Body of pancreas (tissue), 4 donors: ENCODE results near the gene IBTK.

Source experiments
- POLR2A ChIP-seq, 3 donors: fragments of 450-650 bp; IDR thresholded peaks; one replicate each; pipeline ENCODE4 v1.6.1; 2016; ENCODE audit warnings: antibody characterized with exemption in 3 of 3, mild to moderate bottlenecking in 2 of 3
- TF ChIP-seq, protein P1 (sequence below), 7 experiments: fragments of 450-650 bp in 4 of 7; fragments of 200-600 bp in 3 of 7; sonication (generic) in 3 of 7; IDR thresholded peaks; one replicate each; pipeline ENCODE4 v1.5.1; 2016 to 2019; ENCODE audit warnings: antibody characterized with exemption in 7 of 7

DNA sequence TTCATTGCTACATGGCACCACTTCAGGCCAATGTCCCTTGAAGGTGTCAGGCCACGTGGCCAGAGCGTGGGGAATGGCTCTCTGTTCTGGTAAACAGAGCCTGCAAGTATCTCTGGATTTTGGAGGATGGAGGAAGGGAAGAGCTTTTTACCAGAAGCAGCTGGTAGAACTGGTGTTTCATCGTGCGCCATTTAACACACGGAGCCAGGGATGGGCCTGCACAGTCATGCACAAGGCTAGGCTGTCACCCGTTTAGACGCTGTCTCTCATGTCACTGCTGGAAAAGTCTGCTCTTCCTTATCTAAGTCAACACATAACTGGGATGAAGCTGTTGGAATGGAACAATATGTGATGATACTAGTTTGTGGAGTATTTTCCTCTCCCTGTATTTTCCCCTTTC lies 123.9 kb downstream of the IBTK start:
- TF ChIP-seq POLR2A (IDR thresholded peaks at IDR 0.05), result no peak
- TF ChIP-seq, protein P1, sequence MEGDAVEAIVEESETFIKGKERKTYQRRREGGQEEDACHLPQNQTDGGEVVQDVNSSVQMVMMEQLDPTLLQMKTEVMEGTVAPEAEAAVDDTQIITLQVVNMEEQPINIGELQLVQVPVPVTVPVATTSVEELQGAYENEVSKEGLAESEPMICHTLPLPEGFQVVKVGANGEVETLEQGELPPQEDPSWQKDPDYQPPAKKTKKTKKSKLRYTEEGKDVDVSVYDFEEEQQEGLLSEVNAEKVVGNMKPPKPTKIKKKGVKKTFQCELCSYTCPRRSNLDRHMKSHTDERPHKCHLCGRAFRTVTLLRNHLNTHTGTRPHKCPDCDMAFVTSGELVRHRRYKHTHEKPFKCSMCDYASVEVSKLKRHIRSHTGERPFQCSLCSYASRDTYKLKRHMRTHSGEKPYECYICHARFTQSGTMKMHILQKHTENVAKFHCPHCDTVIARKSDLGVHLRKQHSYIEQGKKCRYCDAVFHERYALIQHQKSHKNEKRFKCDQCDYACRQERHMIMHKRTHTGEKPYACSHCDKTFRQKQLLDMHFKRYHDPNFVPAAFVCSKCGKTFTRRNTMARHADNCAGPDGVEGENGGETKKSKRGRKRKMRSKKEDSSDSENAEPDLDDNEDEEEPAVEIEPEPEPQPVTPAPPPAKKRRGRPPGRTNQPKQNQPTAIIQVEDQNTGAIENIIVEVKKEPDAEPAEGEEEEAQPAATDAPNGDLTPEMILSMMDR (IDR thresholded peaks at IDR 0.05), result no peak
